Kasumi-1 (cell line): Measurements from ENCODE around the gene PPP1R1A.

Experiments
- DNase-seq, 2 experiments: peaks; one replicate each; lab custom pipeline; 2025; lab: John Stamatoyannopoulos, UW

Gene PPP1R1A

GRCh38 chr12:54603872-54604271 lies 15.4 kb upstream of the PPP1R1A start:
- DNase-seq: no peak

GRCh38 chr12:54603173-54603814 lies 14.8 kb upstream of the PPP1R1A start:
- peak; percentile 83 to 93 for DNase-seq

- DNase-seq: no peak
Observed at GRCh38 chr12:54602661-54603060, 14.2 kb upstream of the PPP1R1A start.

GRCh38 chr12:54601841-54602240 lies 13.4 kb upstream of the PPP1R1A start:
- DNase-seq: no peak

GRCh38 chr12:54598970-54599369 lies 10.5 kb upstream of the PPP1R1A start:
- no peak for DNase-seq

- DNase-seq: peak; percentile 50 to 66
Observed at GRCh38 chr12:54596526-54596946, 8.1 kb upstream of the PPP1R1A start.

- no peak for DNase-seq
Observed at GRCh38 chr12:54595471-54595870, 7.0 kb upstream of the PPP1R1A start.

GRCh38 chr12:54593725-54594124 lies 5.3 kb upstream of the PPP1R1A start:
- DNase-seq: no peak

- DNase-seq: peak in 1 of 2 experiments; percentile 18
Observed at GRCh38 chr12:54593135-54593534, 4.7 kb upstream of the PPP1R1A start.

- no peak for DNase-seq
Observed at GRCh38 chr12:54592316-54592715, 3.9 kb upstream of the PPP1R1A start.

- DNase-seq: no peak
Observed at GRCh38 chr12:54590978-54591591, 2.6 kb upstream of the PPP1R1A start.

- no peak for DNase-seq
Observed at GRCh38 chr12:54589964-54590363, 1.5 kb upstream of the PPP1R1A start.

- no peak for DNase-seq
Observed at GRCh38 chr12:54588890-54589267, 420 bp upstream of the PPP1R1A start.

GRCh38 chr12:54587315-54587873 lies 1.1 kb downstream of the PPP1R1A start:
- no peak for DNase-seq

GRCh38 chr12:54586620-54587019 lies 1.8 kb downstream of the PPP1R1A start:
- no peak for DNase-seq

- no peak for DNase-seq
Observed at GRCh38 chr12:54585243-54585642, 3.2 kb downstream of the PPP1R1A start.

- DNase-seq: no peak
Observed at GRCh38 chr12:54584128-54584527, 4.3 kb downstream of the PPP1R1A start.

- DNase-seq: no peak
Observed at GRCh38 chr12:54583726-54584125, 4.7 kb downstream of the PPP1R1A start.

- no peak for DNase-seq
Observed at GRCh38 chr12:54581412-54581811, 7.0 kb downstream of the PPP1R1A start.

GRCh38 chr12:54579696-54580333 lies 8.6 kb downstream of the PPP1R1A start:
- DNase-seq: peak; percentile 73 to 75

GRCh38 chr12:54579258-54579657 lies 9.2 kb downstream of the PPP1R1A start:
- no peak for DNase-seq

GRCh38 chr12:54578778-54579177 lies 9.7 kb downstream of the PPP1R1A start:
- no peak for DNase-seq

- DNase-seq: no peak
Observed at GRCh38 chr12:54572881-54573280, 15.6 kb downstream of the PPP1R1A start.
